ENCODE measurements around the gene RHEX.

The RHEX gene

DNA sequence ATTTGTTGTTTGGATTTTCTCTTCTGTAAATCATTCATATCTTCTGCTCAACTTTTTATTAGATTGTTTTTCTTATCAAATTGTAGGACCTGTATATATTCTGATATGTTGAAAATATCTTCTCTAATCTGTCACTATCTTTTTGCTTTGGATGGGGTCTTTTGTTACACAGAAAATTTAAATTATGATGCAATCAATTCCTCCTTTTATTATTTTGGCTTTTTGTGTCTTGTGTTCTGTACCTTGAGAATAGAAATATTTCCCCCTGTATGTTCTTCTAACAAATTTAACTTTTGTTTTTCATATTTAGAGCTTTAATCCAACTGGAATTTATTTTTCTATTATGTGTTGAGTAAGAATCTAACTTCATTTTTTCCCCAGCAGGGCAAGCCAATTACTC, 67.4 kb downstream of the RHEX start:
- no peak for DNase-seq

DNA sequence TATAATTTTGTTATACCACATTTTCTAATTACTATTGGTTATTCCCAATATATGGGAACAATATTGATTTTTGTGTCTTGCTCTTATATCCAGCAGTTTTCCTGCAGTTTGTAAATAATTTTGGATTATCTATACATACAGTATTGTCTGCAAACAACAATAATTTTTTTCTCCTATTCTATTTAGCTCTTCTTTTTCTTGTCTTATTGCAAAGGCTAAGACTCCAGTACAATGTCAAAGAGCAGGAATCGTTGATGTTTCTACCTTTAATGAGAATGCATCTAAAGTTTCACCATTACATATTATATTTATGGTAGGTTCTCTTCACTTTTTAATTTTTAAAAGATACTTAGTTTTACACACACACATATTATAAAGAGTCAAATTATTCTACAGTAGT, 68.3 kb downstream of the RHEX start:
- DNase-seq, result no peak

GRCh38 chr1:206122686-206123085, 69.7 kb downstream of the RHEX start:
- DNase-seq, result no peak

- DNase-seq, result no peak
These were observed 72.4 kb downstream of the RHEX start for GRCh38 chr1:206125346-206125745.

DNA sequence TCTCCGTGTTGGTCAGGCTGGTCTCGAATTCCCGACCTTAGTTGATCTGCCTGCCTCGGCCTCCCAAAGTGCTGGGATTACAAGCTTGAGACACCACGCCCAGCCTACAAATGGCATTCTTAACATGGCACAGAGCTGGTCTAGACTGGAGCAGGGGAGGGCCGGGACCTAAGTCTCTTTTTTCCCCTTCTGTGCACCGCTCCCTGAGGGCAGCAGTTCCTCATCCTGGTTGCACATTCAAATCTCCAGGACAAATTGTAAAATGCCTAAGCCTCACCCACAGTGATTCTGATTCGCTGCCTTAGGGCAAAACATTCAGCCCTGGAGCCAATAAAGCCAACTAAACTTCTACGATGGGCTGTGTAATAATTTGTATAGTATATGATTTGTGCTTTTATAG, 74.4 kb downstream of the RHEX start:
- no peak for DNase-seq

DNA sequence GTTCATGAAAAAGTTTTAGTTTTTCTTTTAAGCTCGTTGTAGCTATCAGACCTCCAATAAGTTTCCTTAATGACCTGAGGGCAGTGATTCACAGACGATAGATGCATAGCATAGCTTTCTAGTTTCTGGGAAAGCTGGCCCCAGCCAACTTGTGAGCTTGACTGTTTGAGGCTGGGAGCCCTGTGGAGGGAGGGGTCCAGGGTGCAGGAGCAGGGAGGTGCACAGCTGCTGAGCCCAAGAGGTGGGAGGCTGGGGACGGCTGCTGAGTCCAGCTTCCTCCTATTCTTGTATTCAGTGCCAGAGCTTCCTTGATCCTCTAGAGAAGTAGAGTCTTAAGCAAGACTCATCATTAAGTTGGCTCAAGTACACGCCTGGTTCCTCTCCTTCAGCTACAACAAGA, 75.2 kb downstream of the RHEX start:
- no peak for DNase-seq

DNA sequence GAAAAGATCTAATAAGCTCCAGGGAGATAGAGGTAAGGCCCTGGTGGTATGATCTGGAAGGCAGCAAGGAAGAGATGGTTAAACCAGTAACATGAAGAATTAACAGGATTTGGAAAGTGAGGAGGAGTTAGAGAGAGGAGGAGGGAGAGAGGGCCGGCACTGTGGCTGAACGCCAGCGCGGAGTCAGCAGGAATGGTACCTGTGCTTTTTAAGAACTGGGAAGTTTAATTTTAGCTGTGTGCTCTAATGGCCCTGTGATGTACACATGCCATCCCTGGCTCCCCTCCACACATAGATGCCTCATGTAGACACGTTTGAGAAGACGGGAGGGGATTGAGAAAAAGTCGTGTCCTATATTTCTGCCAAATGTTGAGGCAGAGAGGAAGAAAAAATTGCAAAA, 78.1 kb downstream of the RHEX start:
- no peak for DNase-seq

GRCh38 chr1:206133751-206134415, 80.9 kb downstream of the RHEX start:
- DNase-seq, result no peak

GRCh38 chr1:206135248-206135647, 82.3 kb downstream of the RHEX start:
- DNase-seq, result no peak

DNA sequence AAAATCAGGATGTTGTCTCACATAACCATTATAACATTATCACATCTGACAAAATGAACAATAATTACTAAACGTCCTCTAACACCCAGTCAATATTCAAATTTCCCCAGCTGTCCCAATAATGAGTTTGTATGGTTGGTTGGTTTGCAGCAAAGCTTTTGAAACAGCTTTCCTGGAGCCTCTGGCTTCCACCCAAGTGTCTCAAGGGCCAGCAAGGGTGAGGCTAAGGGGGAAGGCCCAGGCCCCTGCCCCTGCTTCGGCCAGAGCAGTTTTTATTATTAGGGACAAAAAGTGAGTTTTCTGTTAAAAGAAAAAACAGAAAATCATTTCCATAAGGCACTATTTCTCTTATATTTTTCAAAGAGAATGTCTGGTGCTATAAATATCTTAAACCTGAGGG, 83.3 kb downstream of the RHEX start:
- peak; percentile 44 for DNase-seq

DNA sequence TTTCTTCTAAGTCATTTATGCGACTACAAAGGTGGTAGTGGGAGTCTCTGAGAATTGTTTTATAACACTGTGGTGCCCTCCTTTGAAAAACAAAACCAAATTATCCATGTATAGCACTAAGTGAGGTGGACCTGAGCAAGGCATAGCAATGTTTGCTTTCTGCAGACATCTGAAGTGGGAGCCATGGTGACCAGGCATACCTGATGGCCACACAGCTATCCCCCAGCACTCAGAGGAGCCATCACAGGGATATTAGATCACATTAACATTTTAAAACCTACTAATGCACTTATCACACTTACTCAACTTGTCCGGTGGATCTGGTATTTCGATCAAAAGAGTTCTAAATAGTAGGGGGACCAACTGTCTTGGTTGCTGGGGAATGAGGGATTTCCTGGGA, 89.0 kb downstream of the RHEX start:
- peak; percentile 18 for DNase-seq

DNA sequence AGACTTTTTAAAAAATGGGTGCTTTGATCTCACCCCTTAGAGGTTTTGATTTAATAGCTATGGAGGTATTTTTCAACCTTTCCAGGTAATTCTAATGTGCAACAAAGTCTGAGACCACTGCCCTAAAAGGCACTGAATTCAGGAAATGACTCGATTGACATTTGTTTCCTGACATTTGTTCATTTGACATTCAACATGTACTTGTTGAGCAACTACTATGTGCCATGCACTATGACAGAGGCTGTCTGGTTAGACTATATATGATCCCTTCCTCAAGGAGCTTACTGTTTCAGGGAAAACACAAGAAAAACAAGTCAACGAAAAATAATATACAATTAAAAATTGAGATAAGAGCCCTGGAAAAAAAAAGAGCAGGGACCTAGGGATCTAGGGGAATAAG, 89.8 kb downstream of the RHEX start:
- no peak for DNase-seq

DNA sequence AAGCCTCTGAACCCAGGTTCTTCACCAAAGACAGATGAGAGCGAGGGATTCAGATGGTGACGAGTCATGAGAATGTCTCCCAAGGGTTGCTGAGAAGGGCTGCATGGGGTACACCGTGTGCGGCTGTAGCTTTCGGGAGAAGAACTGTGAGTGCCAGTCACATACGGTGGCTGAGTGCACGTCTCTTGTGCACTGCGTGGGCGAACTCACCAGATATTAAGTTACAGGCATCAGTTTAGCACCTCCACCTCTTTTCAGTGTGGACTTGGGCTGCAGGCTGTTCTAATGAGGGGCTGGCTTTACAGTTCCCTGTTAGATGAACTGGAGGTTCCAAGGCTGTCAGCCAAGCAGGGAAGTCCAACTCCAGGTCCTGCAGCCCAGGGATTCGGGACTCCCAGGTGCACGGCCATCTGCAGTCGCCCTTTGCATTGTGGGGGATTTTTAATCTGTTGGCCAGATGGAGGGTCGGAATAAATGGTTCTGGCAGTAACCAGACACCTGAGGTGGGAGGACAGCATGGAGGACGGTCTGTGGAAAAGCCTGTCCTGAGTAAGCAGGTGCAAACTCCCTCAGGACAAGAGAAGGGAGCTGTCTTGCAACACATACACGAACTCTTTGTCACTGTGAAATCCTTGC, 90.7 kb downstream of the RHEX start:
- no peak for DNase-seq

DNA sequence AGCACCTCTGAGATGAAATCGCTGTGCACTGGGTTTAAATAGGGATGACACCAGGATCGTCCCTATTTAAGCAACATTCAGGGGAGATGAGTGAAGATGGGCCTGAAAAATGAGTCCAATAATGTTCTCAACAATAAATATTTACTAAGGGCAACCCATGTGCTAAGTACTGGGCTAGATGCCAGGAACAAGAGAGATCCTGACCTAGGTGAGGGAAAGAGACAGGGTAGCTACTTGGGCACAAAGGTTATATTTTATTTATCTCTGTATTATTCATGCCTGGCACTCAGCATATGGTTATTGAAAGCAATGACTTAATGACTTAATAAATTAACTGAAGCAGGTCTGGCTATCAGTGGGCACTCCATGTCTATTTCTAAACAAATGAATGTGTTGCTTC, 91.6 kb downstream of the RHEX start:
- peak; percentile 42 for DNase-seq

DNA sequence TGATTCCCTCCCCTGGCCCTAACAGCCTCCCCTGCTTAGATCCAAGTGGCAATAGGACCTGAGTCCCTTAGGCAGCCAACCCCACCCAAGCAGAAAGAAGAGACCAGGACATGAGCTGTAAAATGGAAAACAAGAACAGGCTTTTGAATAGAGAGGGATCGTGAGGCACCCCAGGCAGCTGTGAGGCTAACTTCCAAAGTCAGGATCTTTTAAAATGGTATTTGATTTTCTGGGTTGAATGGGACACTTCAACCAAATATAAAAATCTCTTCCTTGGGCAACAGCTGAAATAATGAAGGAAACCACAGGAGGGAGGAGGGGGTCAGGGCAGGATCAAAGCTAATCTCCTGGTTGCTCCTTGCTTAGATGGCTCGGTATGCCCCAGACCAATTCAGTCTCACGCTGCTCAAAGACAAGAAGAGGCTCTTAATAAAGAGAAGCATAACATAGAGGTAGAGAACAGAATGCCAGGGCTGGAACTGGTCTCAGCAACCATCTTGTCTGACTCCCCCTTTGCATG, 92.9 kb downstream of the RHEX start:
- DNase-seq, result no peak
